Measurements from ENCODE around the gene ACKR2. TPM values are rescaled to one million over a fixed set of nuclear protein-coding genes. Genes with fewer than 3 reads are reported as not detected.

Gene ACKR2
- total and polyA plus RNA-seq, 2 of the 13 experiments (the other 11 are each of a cell fraction or from before 2014, with no cell fraction given) = 1.1 to 1.9 TPM

GRCh38 chr3:42804106-42804830, 5.0 kb upstream of the ACKR2 start, which contains the start of gene HIGD1A (continued):
- TF ChIP-seq ZNF839 (CRISPR knock-in tag; IDR thresholded peaks at IDR 0.05; ENCODE audit: borderline replicate concordance) = peak; percentile 62; the same call in 1 of the 2 replicates
- no peak for TF ChIP-seq ZNF34 (CRISPR knock-in tag; IDR thresholded peaks at IDR 0.05; ENCODE audit: borderline replicate concordance)
- TF ChIP-seq SKIL (CRISPR knock-in tag; IDR thresholded peaks at IDR 0.05; ENCODE audit: borderline replicate concordance) = no peak
- peak; percentile 54; the same call in 1 of the 2 replicates for TF ChIP-seq HOMEZ (CRISPR knock-in tag; IDR thresholded peaks at IDR 0.05; ENCODE audit: low read depth)
- TF ChIP-seq KDM5A (IDR thresholded peaks at IDR 0.05; ENCODE audit: borderline replicate concordance, low read length) = peak; percentile 30; the same call in 1 of the 2 replicates
- TF ChIP-seq NFE2L1 (CRISPR knock-in tag; IDR thresholded peaks at IDR 0.05; ENCODE audit: borderline replicate concordance) = no peak
- TF ChIP-seq HNRNPLL (IDR thresholded peaks at IDR 0.05; ENCODE audit: low read depth, low read length, poor library complexity, severe bottlenecking) = peak; percentile 90
- TF ChIP-seq SIX4 (CRISPR knock-in tag; IDR thresholded peaks at IDR 0.05) = no peak
- TF ChIP-seq LRRFIP1 (CRISPR knock-in tag; conservative IDR thresholded peaks at IDR 0.05) = no peak
- peak; percentile 36; the same call in 1 of the 2 replicates for TF ChIP-seq ZNF777 (CRISPR knock-in tag; IDR thresholded peaks at IDR 0.05)
- no peak; the same call in none of the 2 replicates for TF ChIP-seq FOXA3 (CRISPR knock-in tag; IDR thresholded peaks at IDR 0.05)
- TF ChIP-seq ZSCAN30 (CRISPR knock-in tag; IDR thresholded peaks at IDR 0.05) = no peak
- 0 out of 2 replicates have a peak, but pooled peaks have one; percentile 5 for TF ChIP-seq ZNF556 (CRISPR knock-in tag; IDR thresholded peaks at IDR 0.05; ENCODE audit: borderline replicate concordance)
- TF ChIP-seq ZBTB37 (CRISPR knock-in tag; IDR thresholded peaks at IDR 0.05) = no peak
- peak; percentile 53; the same call in 1 of the 2 replicates for TF ChIP-seq SP2 (CRISPR knock-in tag; IDR thresholded peaks at IDR 0.05)
- TF ChIP-seq ZFP91 (CRISPR knock-in tag; IDR thresholded peaks at IDR 0.05; ENCODE audit: borderline replicate concordance) = peak; percentile 58; the same call in 1 of the 2 replicates
- 0 out of 2 replicates have a peak, but pooled peaks have one; percentile 17 for TF ChIP-seq TOPORS (CRISPR knock-in tag; IDR thresholded peaks at IDR 0.05)
- no peak for TF ChIP-seq MXD4 (CRISPR knock-in tag; IDR thresholded peaks at IDR 0.05)
- no peak for TF ChIP-seq ATRX (CRISPR knock-in tag; IDR thresholded peaks at IDR 0.05; ENCODE audit: borderline replicate concordance)
